GM19351 (cell line): ENCODE measurements around the gene MACROH2A2.
"Not testable (repeated sequence)": the region's sequence is repeated elsewhere in the genome, so short reads cannot be mapped to it uniquely, and the experiment has no call there.

Source experiments
- ATAC-seq: cut with Tn5 transposase; IDR thresholded peaks from one replicate; pipeline ENCODE4 v1.9.1; 2021; ENCODE audit warnings: mild to moderate bottlenecking, moderate library complexity; ENCODE audit not compliant: unreplicated experiment

The MACROH2A2 gene

GRCh38 chr10:70097459-70097858 lies 44.8 kb downstream of the MACROH2A2 start:
- no peak for ATAC-seq

GRCh38 chr10:70098271-70098670 lies 45.6 kb downstream of the MACROH2A2 start:
- ATAC-seq = no peak

- ATAC-seq = not testable (repeated sequence)
These were observed 48.5 kb downstream of the MACROH2A2 start for GRCh38 chr10:70101068-70101562.

- ATAC-seq = no peak
These were observed 49.0 kb downstream of the MACROH2A2 start for GRCh38 chr10:70101668-70102067.

GRCh38 chr10:70106958-70107791 lies 54.5 kb downstream of the MACROH2A2 start:
- ATAC-seq = peak; percentile 65

GRCh38 chr10:70109064-70109729 lies 56.6 kb downstream of the MACROH2A2 start:
- no peak for ATAC-seq

- no peak for ATAC-seq
These were observed 58.9 kb downstream of the MACROH2A2 start for GRCh38 chr10:70111496-70111895.

- ATAC-seq = no peak
These were observed 59.4 kb downstream of the MACROH2A2 start for GRCh38 chr10:70112071-70112470.

GRCh38 chr10:70114902-70115301 lies 62.3 kb downstream of the MACROH2A2 start:
- no peak for ATAC-seq

GRCh38 chr10:70115948-70116682 lies 63.5 kb downstream of the MACROH2A2 start:
- ATAC-seq = no peak

GRCh38 chr10:70117646-70118045 lies 65.0 kb downstream of the MACROH2A2 start:
- ATAC-seq = no peak

GRCh38 chr10:70118196-70118595 lies 65.5 kb downstream of the MACROH2A2 start:
- ATAC-seq = no peak

- no peak for ATAC-seq
These were observed 66.6 kb downstream of the MACROH2A2 start for GRCh38 chr10:70119197-70119596.

- ATAC-seq = no peak
These were observed 67.0 kb downstream of the MACROH2A2 start for GRCh38 chr10:70119623-70120022.

GRCh38 chr10:70120417-70120816 lies 67.8 kb downstream of the MACROH2A2 start:
- no peak for ATAC-seq

GRCh38 chr10:70121281-70121949 lies 68.8 kb downstream of the MACROH2A2 start:
- ATAC-seq = no peak

GRCh38 chr10:70122742-70123141 lies 70.1 kb downstream of the MACROH2A2 start:
- ATAC-seq = no peak

- not testable (repeated sequence) for ATAC-seq
These were observed 70.5 kb downstream of the MACROH2A2 start for GRCh38 chr10:70123166-70123565.

- no peak for ATAC-seq
These were observed 71.2 kb downstream of the MACROH2A2 start for GRCh38 chr10:70123817-70124216.

- no peak for ATAC-seq
These were observed 71.8 kb downstream of the MACROH2A2 start for GRCh38 chr10:70124415-70124814.

GRCh38 chr10:70124918-70125317 lies 72.3 kb downstream of the MACROH2A2 start:
- no peak for ATAC-seq
